SW 1271 (cell line): ENCODE measurements around the gene PRSS12.
"Not testable (repeated sequence)": the region's sequence is repeated elsewhere in the genome, so short reads cannot be mapped to it uniquely, and the experiment has no call there.

Experiments
- DNase-seq, 2 experiments: peaks; one replicate each; lab custom pipeline; 2025; lab: John Stamatoyannopoulos, UW

The PRSS12 gene

DNA sequence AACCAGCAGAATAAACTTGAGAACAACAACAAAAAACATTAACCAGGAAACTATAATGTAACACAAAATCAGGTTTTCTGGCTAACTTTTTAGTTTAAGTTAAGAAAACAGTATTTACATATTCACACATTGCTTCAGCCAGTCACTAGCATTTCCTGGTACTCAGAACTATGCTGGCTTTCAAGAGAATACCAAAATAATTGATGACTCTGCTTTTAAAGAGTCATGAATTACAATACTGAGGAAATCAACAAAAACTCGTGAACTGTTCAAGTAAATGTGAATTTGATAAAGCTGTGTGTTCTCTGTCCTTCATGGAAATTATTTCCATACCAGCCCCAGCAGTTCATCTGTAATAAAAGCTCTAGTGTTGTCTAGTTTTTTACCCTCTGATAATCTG, 27.4 kb downstream of the PRSS12 start:
- DNase-seq = no peak

DNA sequence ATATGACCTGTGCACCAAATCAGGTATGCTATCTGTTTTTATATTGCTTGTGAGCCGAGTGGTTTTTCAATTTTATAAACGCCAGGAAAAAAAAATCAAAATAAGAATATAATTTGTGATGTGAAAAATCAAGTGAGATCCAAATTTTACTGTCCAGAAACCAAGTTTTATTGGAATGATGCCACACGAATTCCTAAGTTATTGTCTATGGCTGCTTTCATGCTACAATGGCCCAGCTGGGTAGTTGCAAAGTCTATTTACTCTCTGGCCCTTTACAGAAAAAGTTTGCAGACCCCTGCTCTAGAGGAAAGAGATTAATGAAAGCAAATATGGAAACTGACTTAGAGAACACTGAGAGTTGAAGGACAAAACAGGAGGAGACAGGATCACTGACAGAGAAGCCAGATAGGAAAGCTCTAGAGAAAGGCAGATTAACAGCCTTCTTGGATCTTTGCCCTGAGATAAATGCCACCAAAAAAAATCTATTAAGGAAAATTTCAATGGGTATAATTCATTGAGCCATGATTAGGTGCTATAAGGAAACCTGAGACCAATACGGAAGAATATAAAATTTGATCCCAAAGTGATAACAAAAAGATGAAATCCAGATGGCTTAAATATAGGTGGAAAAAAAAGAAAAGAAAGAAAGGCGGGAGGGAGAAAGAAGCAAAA, 29.8 kb downstream of the PRSS12 start:
- DNase-seq = no peak

DNA sequence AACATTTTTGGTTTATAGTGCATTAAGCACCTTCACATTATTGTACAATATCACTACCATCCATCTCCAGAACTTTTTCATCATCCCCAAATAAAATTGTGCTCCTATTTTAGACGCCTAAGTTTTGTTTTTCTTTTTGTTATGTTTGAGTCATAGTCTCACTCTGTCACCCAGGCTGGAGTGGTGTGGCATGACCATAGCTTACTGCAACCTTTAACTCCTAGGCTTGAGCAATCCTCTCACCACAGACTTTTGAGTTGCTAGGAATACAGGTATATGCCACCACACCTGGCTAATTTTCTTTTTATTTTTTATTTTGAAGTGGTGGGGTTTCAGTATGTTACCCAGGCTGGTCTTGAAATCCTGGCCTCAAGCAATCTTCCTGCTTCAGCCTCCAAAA, 33.9 kb downstream of the PRSS12 start:
- DNase-seq = no peak

DNA sequence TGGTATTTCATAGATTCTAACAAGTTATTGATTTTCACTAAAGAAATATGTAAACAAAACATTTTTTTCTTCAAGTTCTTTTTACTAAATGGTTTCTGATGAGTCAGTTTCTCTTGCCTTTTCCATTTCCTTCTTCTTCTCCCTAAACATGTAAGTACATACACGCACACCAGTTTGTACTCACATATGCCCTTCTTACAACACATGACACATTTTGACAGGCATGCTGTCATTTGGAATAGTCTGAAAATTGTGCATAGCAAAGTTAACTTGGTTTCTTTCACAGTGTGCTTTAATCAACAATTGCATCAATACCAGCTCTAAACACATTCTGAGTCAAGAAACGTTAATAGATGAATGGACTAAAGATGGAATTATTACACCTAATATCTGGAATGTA, 35.1 kb downstream of the PRSS12 start:
- no peak for DNase-seq

DNA sequence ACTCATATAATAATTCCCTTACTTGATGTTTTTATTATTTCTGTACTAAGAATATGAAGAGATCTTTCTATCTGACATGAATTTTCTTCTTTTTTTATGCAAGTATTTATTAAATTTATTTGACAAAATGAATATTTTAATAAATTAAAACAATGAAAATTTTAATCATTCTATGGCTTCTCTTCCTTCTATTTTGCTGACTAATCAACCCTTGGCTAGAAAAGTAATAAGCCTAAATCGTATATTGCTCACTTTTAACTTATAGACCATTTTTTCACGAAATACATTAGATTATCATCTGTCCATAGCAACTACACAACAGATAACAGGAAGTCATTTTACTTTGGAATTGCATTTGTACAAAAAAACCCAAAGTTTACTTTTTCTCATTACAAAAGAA, 38.6 kb downstream of the PRSS12 start:
- no peak for DNase-seq

DNA sequence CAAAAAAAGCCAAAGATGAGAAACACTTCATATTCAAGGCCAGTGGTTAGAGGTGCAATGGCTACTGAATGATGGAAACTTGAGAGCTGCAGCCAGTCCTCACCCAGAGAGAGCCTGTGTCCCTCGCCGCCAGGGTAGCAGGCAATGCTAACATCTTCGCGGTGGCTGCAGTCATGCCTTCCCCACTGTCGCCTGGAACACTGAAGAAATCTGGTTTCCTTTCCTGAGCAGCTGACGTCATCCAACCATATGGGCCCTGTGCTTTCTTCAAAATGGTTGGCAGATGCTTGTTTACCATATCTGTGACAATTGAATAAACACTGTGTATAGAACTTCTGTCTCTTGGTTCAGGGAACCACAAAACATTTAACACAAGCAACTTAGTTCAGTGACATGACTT, 39.7 kb downstream of the PRSS12 start:
- no peak for DNase-seq

DNA sequence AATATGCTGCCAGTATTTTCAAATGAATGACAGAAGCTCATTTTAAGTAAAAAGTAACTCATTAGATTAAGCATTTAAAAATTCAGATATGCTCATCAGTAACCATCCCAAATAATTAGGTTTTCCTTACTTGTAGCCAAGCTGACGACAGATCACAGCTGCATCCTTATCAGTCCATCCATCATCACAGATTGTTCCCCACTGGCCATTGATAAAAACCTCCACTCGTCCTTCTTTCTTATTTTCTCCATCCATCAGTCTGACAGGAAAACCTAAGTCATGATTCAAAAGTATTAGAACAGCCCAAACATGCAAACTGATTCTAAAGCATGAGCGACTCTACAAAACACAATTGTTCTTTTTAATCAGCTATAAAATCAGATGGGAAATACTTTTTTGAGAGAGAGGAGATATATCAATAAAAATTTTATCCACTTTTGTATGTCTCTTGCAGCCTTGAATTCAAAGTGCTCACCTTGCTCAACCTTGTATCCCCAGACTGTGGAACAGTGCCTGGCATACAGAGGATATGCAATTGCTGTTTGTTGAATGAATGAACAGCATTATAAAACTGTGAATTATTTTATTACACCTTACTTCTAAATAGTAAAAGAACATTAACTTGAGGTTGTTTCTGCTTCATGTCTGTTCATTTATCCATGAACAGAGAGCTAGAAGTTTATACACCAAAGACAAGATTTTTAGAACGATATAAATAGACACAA, 44.3 kb downstream of the PRSS12 start:
- no peak for DNase-seq

DNA sequence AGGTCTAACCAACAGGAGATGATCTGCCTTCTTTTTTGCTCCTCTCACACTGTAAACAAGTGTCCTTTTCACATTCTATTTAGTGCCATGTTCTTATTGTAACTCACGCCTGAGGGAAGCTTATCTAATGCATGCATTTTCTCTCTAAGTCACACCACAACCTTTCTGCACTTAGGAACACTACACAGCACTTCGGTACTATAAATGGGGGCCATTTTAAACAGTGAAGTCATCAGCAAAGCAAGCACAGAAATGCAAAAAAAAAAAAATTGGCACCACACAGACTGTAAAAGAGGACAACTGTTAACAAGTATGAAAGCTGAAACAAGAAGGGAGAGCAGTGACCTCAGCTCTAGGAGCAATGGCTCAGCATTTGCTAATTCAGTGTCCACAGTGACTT, 45.2 kb downstream of the PRSS12 start:
- no peak for DNase-seq

DNA sequence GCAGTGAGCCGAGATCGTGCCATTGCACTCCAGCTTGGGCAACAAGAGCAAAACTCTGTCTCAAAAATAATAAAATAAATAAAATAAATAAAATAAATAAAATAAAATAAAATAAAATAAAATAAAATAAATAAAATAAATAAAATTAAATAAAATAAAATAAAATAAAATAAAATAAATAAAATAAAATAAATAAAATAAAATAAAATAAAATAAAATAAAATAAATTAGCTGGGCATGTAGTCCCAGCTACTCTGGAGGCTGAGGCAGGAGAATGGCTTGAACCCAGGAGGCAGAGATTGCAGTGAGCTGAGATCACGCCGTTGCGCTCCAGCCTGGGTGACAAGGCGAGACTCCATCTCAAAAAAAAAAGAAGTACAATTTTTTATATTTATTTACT, 53.2 kb downstream of the PRSS12 start:
- DNase-seq = not testable (repeated sequence)

DNA sequence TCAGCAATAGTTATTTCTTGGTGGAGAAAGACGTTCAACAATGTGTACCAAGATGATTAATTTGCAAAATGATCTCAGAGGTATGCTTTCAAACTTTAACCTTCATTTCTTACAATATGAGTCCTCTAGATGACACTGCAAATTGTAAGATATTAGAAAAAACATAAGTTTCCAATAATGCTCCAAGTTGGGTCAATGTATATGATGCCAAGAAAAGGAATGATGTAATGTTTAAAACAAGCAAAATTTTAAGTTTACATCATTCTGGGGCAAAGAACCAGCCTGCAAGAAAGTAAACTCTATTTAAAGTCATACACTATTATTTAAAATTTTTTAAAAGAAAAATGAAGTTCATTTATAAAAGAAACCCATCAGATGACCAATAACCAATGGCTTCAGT, 56.1 kb downstream of the PRSS12 start:
- no peak for DNase-seq

DNA sequence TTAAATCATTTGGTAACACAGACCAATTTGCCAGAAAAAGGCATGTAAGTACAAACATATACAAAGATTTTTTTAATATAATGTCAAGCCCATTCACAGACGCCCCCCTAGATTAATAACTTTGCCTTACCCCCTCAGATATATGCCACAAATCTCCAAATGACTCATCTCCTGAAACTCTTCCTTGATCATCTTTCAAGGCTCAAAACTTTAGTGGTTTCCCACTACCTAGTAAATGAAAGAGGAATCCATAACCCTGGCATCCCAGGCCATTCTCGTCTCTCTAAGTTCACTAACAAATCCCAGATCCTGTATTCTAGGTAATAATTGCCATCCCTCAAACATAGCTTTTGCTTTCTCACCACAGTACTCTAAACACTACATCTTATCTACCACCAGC, 61.9 kb downstream of the PRSS12 start:
- DNase-seq = no peak

DNA sequence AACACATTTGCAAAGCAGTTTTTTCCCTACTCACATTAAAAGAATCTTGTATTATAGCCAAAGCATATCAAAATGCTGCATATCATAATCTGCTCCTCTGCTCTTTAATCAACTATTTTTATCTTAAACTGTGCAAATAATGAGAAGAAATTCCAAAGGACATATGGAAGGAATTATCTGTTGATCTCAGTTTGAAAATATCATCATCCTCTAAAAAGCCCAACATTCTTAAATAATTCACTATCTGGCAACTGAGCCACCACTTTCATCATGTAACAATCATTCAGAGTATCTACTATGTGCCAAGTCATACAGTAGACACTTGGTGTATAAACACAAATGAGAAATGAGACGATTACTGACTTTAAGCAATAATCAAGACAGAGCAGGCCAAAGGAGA, 63.0 kb downstream of the PRSS12 start:
- no peak for DNase-seq

DNA sequence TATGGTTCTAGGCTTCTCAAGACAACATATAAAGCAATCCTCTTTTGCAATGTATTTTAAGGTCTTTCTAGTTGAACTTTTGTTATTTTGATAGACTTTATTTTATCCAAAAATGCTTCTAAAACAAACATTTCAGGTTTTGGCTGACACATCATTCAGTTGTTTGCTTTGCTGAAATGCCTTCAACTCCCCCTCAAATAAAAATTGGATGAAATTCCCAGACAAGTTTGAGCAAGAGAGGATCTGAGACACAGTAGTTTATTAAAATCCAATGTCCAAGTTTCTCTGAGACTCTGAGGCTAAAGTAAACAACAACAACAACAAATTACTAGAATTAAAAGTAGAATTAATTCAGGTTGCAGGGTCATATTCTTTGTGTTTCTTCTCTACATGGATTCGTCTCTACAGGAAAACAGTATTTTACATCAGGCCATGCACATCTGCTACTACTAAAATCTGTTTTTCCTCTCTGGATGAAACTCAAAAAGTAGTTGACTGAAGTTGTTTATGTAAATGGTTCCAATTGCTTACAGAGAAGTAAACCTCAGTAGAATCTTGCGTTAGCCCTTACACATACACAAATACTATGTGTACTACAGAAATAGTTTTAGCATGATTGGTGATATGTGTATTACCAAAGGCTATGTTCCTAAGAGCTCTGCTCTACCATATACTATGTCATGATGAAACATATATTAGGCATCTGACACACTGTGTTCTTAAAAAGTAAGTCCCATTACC, 64.9 kb downstream of the PRSS12 start:
- DNase-seq = no peak

DNA sequence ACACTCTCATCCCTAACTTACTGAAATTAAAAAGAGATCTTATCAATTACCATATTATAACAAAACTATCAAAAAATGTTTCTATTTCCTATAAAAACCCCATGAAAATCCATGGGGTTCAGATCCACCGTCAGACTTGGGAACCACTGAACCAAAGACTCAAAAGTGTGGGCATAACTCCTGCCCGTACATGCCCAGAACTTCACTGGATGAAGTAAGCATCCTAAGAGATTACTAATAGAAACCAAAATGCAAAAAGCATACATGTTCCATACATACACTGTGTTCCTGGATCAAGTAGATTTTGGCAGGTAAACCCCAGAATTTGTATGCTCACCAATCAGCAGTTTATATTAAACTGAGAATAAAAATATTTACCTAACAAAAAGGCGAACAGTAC, 66.1 kb downstream of the PRSS12 start:
- no peak for DNase-seq

DNA sequence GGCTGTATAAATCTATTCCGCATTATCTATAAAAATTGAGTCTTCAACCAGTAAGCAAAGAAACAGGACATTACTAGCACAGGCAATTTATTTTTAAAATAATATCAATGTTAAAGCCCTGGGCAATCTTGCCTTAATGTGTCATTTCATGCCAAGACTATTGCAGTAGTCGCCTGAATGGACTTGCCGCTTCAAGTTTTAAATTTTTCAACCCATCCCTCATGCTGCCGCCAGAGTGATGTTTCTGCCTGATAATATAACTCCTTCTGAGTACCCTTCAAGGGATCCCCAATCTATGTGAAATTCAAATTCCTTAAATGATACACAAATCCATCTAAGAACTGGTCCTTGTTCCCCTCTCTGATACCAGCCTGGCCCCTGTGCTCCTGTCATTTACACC, 66.9 kb downstream of the PRSS12 start:
- DNase-seq = no peak

DNA sequence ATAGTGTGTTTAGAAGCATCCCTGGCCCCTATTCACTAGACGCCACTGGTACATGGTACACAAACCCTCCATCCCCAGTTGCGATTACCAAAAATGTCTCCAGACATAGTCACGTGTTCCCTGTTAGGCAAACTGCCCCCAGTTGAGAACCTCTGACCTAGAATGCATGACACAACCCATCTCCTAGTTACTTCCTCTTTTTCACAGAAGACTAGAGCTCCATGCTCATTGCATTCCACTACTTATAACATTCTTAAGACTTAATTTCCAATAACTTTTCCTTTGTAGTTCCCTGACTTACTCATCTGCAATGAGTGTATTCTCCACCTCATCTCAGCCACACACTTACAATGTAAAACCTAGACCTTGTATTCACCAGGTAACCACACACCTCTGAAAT, 68.6 kb downstream of the PRSS12 start:
- DNase-seq = no peak

DNA sequence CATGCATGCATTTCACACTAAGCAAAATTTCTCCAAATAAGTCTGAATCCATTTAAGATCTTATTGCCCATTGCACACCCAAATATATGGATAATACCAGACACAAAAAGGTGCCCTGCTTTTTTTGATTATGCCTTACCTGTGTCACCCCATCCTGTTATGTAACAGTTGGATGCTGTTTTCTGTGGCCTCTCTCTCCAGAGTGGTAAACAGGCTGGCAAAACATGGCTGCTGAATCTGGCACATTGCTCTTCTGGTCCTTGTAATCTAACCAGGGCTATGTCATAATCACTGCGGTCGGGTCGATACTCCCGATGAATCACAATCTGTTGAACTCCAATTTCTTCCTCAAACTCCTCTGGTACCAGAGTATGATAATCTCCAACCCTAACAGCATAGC, 70.1 kb downstream of the PRSS12 start:
- DNase-seq = no peak

DNA sequence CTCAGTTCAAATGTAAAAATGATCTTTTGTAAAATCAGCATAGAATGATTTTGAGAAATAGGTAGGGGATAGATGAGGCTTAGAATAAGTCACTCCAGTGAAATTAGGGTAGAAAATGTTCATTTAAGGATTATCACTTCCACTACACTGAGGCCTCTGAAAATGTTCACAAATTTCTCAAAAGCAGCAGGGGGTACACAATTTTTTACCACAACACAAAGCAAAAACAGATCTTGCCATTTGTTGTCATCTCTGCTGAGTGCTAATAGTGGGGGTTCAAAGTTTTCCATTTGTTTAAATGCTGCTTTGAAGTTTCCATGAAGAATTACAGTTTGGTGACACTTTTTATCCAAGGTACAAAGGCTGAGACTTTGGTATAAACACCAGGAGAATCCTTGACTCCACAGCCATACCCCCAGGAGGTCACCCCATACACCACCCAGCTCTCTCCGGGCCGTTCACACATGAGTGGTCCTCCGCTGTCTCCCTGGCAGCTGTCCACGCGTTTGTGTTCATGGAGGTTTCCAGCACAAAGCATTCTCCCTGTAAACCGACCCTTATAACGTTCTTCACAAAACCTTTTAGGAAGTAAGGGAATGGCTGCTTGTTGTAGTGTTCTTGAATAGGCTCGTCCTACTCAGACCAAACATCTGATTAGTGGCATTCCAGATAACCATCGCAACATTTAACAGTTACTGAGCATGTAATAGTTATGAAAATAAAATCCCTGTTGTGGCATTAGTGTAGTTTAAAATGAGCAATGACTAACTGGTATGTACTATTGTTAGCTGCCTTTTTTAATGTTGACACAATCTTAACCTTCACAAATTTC, 71.0 kb downstream of the PRSS12 start:
- DNase-seq = no peak

DNA sequence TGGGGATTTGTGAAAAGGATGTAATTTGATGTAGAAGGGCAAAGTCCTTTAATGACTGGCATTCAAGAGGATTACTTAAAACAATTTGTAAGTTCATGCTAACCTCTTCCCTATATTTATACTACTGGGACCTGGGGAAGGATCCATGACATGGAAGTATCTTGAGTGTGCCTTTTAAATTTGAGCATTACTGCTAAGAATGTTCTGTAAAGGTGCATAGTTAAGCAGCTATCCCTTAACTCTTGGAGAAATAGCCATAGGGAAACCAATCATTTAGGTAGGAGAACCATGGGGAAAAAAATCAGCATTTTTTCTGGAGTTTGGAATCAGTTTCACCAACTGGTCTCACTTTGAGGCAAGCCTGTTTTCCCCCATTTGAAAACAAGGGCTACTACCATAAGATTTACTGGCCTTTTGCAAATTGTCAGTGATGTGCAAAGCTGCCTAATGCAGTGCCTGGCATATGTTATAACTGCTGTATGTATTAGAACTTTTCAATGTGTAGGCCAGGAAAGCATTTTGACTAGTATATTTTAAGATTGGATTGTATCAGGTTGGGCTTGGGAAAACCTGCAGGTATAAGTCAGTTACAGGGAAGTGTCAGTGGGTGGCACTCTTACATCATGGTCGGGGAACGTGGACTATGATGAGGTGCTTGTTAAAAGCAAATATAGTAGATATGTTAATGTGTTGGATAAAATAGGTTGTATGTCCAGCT, 72.1 kb downstream of the PRSS12 start:
- peak in 1 of 2 experiments; percentile 43 for DNase-seq

DNA sequence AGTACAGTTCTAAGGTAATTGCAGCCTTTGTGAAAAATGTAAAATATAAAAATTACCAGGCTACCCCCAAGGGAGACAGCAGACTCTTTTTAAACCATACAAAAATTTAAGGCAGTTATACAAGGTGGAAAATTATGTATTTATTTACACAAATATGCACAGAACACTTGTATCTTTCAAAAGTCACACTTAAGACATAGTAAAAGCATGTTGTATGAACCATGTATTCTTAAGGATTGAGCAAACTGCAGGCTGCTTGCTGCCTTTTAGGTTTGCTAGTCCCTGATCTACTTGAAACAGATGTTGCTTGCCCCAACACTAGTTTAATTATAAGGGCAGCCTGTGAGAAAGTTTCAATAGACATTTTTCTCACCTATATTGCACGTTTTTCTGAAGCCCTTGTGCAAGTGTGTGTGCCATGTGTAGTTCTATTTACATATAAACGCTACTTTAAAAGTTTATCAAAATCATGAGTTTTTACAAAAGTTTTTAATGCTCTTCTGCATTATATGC, 72.8 kb downstream of the PRSS12 start:
- no peak for DNase-seq

DNA sequence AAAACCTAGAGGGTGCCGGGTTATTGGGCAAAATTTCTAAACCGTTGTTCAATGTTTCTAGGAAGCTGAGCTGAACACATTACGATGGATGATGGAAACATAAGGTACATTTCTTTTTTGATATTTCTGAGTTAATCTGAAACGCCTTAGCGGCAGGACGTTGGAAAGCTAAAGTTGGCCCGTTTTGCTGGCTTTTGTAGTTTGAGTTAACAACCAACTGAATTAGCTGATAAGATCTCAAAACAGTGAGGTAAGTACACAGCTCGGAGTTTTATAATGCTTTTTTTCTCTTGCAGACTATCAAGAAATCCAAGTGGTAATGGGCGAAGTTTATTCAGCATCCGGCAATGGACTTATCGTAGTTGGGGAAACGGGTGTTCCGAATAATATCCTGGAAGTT, 73.5 kb downstream of the PRSS12 start:
- no peak for DNase-seq
